GM18499 (cell line): Measurements from ENCODE around the gene PIP5K1B.

Source experiments
- ATAC-seq: cut with Tn5 transposase; IDR thresholded peaks from one replicate; pipeline ENCODE4 v1.9.1; 2021; ENCODE audit warnings: moderate number of reproducible peaks; ENCODE audit not compliant: insufficient read depth, unreplicated experiment

PIP5K1B gene

DNA sequence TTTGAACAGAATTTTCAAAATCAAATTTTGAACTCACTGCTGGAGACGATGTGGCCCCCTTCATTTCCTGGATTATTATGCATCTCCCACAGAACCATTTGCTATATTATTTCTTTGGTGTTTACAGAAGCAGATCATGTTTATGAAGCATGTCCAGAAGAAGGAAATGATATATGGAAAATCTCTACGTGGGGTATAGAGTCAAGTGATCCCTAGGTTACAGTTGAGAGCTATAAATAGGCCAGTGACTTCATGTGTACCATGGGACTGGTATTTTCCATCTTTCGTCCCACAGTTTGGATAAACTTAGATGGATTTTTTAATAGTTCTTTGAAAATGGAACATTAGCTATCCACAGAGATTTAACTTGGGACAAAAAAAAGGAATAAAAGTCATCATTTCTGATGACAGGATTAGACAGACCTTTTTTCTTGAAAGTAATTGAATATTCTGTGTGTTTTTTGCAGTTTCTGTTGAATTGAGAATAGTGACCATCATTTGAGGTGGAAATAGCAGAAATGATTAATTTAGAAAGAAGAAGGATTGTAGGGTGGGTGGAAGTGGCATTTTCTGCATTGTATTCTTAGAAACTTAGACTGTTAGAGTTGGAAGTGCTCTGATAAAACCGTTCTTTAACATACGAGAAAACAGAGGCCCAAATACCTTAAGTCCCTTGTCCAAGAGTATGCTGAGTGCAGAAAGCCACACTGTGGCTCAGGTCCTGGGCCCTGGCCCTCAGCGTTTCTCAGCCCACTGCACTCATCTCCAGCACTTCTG, 136.4 kb downstream of the PIP5K1B start:
- ATAC-seq, result no peak

DNA sequence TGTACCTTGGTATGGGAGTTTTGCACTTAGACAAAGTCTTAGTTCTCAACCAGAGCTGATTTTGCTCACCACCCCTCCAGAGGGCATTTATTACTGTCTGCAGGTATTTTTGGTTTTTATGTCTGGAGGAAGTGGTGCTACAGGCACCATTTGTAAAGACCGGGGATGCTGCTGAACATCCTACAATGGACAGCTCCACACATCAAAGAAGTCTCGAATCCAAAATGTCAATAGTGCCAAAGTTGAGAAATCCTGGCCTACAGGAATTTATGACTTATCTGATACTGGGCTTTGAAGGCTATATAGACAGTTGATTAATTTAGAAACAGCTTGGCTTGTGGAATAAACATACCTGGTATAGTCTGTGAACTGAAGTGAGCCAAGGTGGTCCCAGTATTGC, 137.5 kb downstream of the PIP5K1B start:
- ATAC-seq, result no peak

DNA sequence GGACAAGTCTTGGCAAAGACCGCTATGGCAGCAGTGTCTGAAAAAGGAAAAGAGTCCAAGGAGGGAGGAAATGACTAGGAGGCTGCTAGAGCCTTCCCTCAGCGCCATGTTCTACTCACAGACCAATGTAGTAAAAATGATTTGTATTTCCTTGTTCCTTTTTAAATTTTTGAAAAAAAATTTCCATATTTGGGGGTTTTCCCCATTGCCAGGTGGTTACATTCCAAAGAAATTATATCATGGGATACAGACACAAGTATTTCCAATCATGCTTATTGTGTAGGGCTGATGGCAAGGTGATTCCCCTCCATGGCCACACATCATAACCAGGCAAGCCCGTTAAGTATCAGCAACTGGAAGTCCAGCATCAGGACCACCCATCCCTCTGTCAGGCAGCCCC, 138.2 kb downstream of the PIP5K1B start:
- ATAC-seq, result no peak

GRCh38 chr9:68844157-68844556, 139.1 kb downstream of the PIP5K1B start:
- no peak for ATAC-seq

GRCh38 chr9:68844631-68845612, 139.9 kb downstream of the PIP5K1B start:
- no peak for ATAC-seq

DNA sequence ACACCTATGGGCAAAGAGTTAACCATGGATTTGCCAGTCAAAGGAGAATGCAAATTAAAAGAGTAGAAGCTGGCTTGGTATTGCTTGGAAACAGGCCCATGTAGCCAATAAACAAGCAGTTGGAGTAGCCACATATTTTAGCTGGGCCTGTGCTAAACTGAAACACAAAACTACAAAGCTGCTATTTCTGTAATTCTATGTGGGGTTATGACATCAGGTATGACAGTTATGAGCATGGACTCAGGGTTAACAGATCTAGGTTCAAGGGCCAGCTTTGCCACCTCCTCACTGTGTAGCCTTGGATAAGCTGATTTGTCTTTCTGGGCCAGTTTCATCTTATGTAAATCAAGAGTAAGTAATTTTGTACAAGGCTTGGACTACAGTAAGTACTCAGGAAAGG, 142.7 kb downstream of the PIP5K1B start:
- ATAC-seq, result no peak

- no peak for ATAC-seq
Measured at GRCh38 chr9:68851657-68852056, 146.6 kb downstream of the PIP5K1B start.

DNA sequence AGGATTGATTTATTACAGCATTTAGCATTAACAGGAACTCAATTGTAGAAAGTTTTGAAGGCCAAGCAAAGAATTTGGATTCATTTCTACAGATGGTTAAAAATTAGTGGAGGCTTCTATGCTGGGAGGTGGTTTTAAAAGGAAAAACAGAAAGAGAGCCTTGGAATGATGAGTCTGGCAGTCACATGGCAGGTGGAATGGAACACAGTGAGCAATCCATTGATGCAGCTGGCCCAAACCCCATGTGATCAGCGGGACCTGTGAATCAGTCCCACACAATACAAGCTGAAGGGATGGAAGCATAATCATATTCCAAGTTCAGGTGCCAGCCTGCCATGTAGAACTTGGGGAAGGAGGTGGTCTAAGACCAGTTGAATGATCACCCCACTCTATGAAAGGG, 147.9 kb downstream of the PIP5K1B start:
- no peak for ATAC-seq

DNA sequence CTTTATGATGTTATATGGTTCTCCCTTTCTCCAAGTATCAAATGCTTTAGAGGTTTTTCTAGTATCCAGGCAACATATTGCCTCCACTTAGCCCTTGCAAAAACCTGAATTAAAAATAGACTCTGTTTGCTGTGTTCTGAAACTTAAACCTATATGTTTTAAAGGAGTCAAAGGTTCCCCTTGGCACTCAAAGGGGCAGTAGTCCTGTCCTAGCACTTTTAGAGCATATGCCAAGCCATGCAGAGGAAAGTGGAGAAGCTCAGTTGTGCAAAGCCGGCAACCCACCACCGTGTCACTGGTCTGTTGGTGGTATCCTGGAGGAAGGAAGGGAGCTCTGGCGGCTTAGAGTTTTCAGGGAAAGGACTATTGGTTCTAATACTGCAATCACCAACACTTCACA, 154.3 kb downstream of the PIP5K1B start:
- no peak for ATAC-seq

- no peak for ATAC-seq
Measured at GRCh38 chr9:68860419-68860818, 155.4 kb downstream of the PIP5K1B start.

DNA sequence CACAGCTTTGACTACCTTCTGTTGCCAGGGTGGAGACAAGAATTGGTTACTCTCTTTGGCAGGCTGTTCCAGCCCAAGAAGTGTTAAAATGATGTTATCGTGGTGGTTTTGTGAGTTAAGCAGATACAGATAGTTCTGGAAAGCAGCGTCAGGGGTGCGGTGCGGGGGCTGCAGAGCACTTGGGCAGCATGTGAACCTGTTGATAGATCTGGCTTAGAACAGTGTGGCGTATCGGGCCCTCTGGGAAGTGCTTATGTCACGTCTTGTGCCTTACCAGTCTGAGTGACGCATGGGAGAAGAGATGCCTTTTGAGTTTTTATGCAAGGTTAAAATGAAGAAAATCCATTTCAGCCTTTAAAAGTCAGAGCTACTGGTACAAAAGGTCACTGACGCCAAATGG, 156.4 kb downstream of the PIP5K1B start:
- no peak for ATAC-seq

- ATAC-seq, result no peak
Measured at GRCh38 chr9:68867066-68867465, 162.0 kb downstream of the PIP5K1B start.

DNA sequence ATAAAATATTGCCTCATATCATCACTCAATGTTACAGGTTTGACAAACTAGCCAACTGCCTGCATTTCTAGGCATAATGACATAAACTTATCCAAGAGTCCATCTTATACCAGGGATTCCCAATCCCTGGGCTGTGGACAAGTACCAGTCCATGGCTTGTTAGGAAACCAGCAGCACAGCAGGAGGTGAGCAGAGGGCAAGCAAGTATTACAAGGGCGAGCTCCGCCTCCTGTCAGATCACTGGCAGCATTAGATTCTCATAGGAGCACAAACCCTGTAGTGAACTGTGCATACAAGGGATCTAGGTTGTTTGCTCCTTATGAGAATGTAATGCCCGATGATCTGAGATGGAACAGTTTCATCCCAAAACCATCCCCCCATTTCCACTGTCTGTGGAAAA, 164.0 kb downstream of the PIP5K1B start:
- ATAC-seq, result no peak

DNA sequence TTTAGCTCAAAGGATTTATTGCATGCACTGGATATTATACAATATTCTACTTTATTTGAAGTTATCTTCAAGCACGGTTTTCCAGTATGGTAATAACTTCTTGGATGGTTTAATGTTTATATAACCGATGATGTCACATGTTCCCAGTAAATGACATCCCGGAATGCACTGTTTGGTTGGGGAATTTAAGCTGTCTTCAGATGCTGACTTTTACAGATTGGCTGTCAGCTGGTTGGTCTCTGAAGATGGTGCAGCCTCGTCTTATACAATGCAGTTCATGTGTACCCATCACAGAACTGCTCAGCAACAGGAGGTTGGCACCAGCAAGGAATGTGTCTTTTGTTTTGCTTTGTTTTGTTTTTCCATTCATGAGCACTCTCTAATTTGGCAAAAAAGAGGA, 165.0 kb downstream of the PIP5K1B start:
- no peak for ATAC-seq

- no peak for ATAC-seq
Measured at GRCh38 chr9:68871236-68871635, 166.2 kb downstream of the PIP5K1B start.

DNA sequence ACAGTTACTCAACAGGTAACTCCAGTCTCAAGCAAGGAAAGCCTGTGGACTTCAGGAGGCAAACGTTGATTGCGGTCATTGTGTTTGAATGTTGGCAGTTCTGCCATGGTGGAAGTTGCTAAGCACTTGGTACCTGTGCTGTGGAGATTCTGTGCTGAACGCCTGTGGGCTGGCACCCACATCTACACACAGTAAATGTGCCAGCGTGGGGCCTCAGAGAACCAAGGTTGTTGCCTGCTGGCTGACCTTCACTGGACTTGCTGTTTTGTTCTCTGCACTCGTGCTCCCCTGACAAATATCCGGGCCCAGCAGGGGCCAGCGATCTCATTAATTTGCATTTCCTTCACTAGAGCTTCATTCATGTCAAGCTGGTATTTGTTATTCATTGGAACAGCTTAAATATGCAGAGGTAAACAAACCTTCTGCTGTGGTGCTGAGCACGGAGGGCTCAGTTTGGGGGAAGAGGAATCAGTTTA, 167.0 kb downstream of the PIP5K1B start:
- no peak for ATAC-seq

DNA sequence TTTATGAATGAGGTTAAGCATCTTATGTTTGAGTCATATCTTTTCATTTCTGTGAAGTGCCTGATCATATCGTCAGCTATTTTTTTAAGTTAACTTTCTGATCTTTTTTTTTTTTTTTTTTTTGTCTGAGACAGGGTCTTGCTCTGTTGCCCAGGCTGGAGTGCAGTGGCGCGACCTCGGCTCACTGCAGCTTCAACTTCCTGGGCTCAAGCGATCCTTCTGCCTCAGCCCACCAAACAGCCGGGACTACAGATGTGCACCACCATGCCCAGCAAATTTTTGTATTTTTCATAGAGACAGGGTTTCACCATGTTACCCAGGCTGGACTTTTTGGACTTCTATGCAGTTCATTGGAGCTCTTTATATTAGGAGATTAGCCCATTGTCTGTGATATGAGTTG, 168.1 kb downstream of the PIP5K1B start:
- no peak for ATAC-seq

- no peak for ATAC-seq
Measured at GRCh38 chr9:68876273-68876672, 171.2 kb downstream of the PIP5K1B start.

- no peak for ATAC-seq
Measured at GRCh38 chr9:68876681-68877080, 171.6 kb downstream of the PIP5K1B start.

- ATAC-seq, result no peak
Measured at GRCh38 chr9:68877219-68877618, 172.2 kb downstream of the PIP5K1B start.

DNA sequence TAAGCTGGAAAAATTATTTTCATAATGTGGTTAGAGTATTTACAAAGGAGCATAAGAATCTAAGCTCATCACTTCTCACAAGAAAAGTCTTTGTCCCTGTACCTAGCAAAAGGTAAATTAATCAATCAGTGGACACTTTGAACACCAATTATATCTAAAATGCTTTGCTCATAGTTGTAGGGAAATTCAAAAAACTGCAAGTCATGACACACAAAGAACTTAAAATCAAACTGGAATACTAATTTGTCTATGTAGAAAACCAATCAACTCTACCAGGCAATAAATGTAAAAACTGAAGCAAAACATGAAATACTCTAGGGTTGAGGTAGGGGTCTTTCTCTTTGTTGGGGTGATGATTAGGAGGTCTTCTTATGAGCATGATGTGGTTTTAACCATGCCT, 173.4 kb downstream of the PIP5K1B start:
- ATAC-seq, result no peak
